ENCODE measurements around the gene TRIM41. TPM values are rescaled to one million over a fixed set of nuclear protein-coding genes. Genes with fewer than 3 reads are reported as not detected.

Gene TRIM41
- total RNA-seq, 1 donor from 2014 or later, result 31.8 TPM

DNA sequence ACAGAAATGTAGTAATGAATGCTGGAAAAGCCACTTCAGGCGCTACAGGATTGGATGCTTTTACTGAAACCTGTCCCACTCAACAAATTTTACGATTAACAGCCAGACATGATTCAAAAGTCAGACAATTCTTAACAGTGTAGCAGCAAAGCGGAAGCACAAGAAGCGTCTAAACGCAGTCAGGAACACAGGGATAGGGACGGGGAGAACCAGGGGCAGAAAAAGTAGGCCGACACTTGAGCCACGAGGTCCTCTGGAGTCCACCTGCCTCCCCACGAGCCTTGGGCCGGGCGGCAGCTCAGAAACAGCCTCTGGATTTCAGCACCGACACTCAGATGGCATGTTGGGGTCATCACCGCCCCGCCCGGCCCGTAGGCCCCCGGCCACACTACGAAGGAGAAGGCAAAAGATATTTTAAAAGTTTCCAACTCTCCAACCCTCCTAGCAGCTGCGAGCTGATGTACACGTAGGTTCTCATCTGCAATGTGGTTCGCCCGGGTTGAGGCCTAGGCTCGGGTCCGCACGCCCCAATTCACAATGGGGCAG is 20.0 kb downstream of the TRIM41 start:
- H3K4me3 Mint-ChIP-seq, result peak overlapping the region; percentile 96
- peaks cover 51% of the 10 kb centered on the region for H3K36me3 Mint-ChIP-seq (ENCODE audit: low read depth)
- H3K9me3 Mint-ChIP-seq, result no peaks in the 10 kb centered on the region
- DNase-seq (ENCODE audit: low spot score), result no peak
- peaks cover 49% of the 10 kb centered on the region for H3K4me1 Mint-ChIP-seq (ENCODE audit: low read depth)
- intact Hi-C loops (cut with micrococcal nuclease), result loop anchor here (5.0 to 10.0 kb wide), 5 partner anchors 36 to 1688 kb away; partner anchors contain the start of genes CNOT6, MAPK9, RUFY1 and TRIM7
- H3K27me3 Mint-ChIP-seq (ENCODE audit: insufficient read depth), result no peaks in the 10 kb centered on the region
- peak overlapping the region; percentile 99 for H3K27ac Mint-ChIP-seq

DNA sequence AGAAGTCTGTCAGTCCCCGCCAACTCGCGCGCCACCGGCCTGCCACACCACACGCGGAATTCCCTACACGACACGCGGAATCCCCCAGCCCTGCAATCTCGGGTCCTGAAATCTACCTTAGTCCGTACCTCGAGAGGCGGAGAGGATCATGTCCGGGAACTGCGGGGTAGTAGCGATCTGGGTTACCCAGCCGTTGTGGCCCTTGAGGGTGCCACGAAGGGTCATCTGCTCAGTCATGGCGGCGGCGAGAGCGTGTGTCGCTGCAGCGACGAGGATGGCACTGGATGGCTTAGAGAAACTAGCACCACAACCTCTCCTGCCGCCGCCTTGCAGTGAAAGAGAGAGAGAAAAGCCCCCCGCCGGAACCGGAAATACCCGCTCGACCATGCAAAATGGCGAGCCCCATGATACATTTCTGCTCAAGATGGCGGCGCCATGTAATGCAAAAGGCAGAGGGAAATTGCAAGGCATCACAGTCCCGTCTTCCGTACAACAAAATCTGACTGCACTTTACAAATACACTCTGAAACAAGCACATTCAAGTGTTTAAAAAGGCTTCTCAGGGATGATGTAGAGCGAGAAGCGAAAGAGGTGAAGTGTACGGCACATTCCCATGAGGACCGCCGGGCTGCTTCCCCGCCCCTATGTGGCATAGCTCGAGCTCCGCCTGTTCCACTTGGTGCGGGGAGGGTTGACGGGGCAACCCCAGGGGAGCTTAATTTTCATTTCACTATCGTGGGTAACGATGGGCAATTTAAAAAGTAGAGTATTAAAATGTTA is 20.7 kb downstream of the TRIM41 start, which contains the start of gene RACK1:
TSS of gene RACK1 (minus strand) at position 343 of the 780 bp plus-strand sequence. CDS start at position 237, 106 bp downstream.
- intact Hi-C loops (cut with micrococcal nuclease), result loop anchor here (1.0 to 10.0 kb wide), 7 partner anchors 20 to 1689 kb away; partner anchors contain the start of genes CNOT6, MAPK9, RUFY1 and TRIM41
- no peaks in the 10 kb centered on the region for H3K9me3 Mint-ChIP-seq
- peaks cover 47% of the 10 kb centered on the region for H3K36me3 Mint-ChIP-seq (ENCODE audit: low read depth)
- no peaks in the 10 kb centered on the region for H3K27me3 Mint-ChIP-seq (ENCODE audit: insufficient read depth)
- peak within 1 kb of the TSS; percentile 99 for H3K27ac Mint-ChIP-seq
- peaks cover 49% of the 10 kb centered on the region for H3K4me1 Mint-ChIP-seq (ENCODE audit: low read depth)
- peak within 1 kb of the TSS; percentile 96 for H3K4me3 Mint-ChIP-seq
- peak; percentile 82 for DNase-seq (ENCODE audit: low spot score)

DNA sequence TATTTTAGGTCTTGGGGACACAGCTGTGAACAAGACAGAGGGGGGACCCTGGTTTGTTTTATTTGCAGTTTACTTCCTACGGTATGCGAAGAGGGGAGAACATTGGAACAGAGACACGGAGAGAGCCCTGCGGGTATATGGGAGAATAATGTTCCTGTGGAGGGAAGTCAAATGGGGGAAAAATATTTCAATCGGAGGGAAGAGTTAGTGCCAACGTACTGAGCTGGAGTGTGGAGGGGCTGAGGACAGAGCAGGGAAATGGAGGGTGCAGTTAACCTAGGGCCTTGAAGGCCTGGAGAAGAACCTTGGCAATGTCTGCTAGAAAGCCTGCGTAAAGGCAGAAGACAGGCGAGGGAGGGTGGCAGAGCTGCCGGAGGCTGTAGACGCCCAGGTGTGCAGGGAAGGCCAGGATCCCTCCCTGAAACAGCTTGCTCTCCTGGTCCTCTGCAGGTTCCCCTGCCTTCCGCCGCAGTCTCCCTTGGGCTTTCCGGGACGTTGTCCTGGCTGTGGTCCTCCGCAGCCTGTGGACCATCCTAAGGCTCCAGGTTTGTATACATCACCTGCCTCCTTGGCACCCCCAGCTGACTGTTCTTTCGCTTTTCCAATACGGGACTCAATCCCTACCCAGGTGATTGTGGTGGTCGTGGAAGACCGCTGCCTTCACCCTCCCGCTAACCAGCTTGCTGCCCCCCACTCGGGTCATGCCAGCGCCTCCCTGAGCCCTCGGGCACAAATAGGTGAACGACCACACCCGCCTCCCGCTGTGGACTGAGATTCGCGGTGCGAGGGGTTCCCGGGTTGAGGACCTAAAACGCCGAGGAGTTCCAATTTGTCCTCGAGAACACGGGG is 22.6 kb downstream of the TRIM41 start:
- H3K9me3 Mint-ChIP-seq, result no peaks in the 10 kb centered on the region
- intact Hi-C loops (cut with micrococcal nuclease), result loop anchor here (1.0 to 10.0 kb wide), 5 partner anchors 16 to 1691 kb away; partner anchors contain the start of genes CNOT6, MAPK9, RUFY1 and TRIM52
- peak; percentile 20 for DNase-seq (ENCODE audit: low spot score)
- H3K4me1 Mint-ChIP-seq (ENCODE audit: low read depth), result peaks cover 60% of the 10 kb centered on the region
- H3K36me3 Mint-ChIP-seq (ENCODE audit: low read depth), result peaks cover 46% of the 10 kb centered on the region
- H3K4me3 Mint-ChIP-seq, result peak overlapping the region; percentile 94
- no peaks in the 10 kb centered on the region for H3K27me3 Mint-ChIP-seq (ENCODE audit: insufficient read depth)
- H3K27ac Mint-ChIP-seq, result peak overlapping the region; percentile 97

DNA sequence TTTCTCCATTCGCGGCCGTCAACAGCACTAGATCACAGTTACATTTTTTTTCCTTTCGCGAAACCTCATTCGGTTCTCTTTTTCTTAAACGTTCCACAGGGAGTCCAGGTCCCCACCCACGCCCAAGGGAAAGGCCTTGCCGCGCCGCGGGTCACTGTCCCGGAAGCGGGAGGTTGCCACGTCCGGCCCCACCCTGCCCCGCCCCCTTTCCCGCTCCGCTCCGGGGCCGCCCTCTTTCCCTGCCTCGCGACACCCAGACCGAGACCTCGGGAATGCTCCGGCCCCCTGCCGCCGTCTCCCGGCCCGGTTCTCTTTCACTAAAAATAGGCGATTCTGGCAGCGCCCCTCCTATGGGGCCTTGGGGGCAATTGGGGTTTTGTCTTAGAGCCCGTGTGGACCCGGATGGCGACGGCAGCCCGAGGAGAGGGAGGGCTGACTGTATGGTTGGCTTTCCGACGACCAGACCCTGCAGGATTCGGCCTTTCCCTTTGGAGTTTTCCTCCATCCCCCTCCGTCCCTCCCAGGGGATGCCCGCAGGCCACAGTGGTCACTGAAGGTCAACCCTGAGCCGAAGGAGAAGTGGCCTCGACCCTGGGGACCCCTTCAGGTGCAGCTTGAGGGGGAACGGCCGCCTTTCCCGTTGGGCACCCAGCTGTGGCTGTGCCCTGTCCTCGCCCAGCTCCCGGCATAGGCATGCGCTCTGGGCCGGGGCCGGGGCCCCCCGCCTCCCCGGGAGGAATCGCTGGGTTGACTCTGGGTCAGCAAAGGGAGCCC is 23.4 kb downstream of the TRIM41 start:
- H3K36me3 Mint-ChIP-seq (ENCODE audit: low read depth), result peaks cover 41% of the 10 kb centered on the region

DNA sequence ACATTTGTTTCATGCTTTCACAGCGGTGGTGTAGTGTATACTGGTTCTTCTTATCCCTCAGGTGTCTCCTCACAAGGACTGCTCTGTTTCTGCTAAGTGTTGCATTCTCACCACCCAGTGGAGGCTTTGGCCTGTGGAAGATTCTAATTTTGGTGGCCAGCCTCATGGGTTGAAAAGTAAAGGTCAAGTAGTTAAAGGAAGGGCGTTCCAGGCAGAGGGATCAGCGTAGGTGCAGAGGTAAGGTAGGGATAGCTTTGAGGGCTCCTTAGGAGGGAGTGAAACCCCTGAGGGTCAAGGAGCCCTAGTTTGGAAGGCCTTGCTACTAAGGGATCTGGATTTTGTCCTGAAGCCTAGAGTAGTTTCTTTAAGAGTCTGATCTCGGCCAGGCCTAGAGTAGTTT is 25.2 kb downstream of the TRIM41 start:
- H3K36me3 Mint-ChIP-seq (ENCODE audit: low read depth), result peaks cover 23% of the 10 kb centered on the region
- H3K4me3 Mint-ChIP-seq, result peak overlapping the region; percentile 94
- intact Hi-C loops (cut with micrococcal nuclease), result loop anchor here (10.0 kb wide), 3 partner anchors 753 to 1693 kb away; partner anchors contain the start of genes CNOT6, MAPK9 and RUFY1
- H3K27me3 Mint-ChIP-seq (ENCODE audit: insufficient read depth), result no peaks in the 10 kb centered on the region
- peak overlapping the region; percentile 84 for H3K27ac Mint-ChIP-seq
- no peaks in the 10 kb centered on the region for H3K9me3 Mint-ChIP-seq
- no peak for DNase-seq (ENCODE audit: low spot score)
- H3K4me1 Mint-ChIP-seq (ENCODE audit: low read depth), result peaks cover 65% of the 10 kb centered on the region

More for the DNA sequence above, 23.4 kb downstream of the TRIM41 start:
- Mint-ChIP-seq H3K4me3 (peak overlapping the region; percentile 94), H3K27ac (peak overlapping the region; percentile 97), H3K4me1 (ENCODE audit: low read depth) (peaks cover 64% of the 10 kb centered on the region), H3K9me3 (no peaks in the 10 kb centered on the region), H3K27me3 (ENCODE audit: insufficient read depth) (no peaks in the 10 kb centered on the region)
- intact Hi-C loops (cut with micrococcal nuclease), result loop anchor here (1.0 to 10.0 kb wide), 5 partner anchors 15 to 1692 kb away; partner anchors contain the start of genes CNOT6, MAPK9, RUFY1 and TRIM52
- DNase-seq (ENCODE audit: low spot score), result peak; percentile 77

DNA sequence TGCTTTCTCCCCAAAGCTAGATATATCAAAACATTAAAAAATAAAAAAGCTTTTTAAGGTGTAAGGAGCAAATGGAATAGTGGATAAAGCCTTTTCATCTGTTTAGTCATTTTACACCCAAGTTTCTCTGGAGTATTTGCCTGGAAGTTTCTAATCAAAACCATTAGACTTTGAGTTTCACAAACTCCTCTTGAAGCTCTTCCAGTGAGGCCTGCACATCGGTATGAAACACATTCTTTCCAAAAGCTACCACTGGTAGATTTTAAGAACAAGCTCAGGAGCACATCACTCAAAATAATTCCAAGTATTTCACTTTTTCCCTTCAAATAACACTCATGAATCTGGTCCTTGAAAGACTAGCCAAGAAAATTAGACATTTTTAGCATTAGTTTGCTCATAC is 32.2 kb downstream of the TRIM41 start:
- no peaks in the 10 kb centered on the region for H3K27me3 Mint-ChIP-seq (ENCODE audit: insufficient read depth)
- H3K36me3 Mint-ChIP-seq (ENCODE audit: low read depth), result peaks cover 40% of the 10 kb centered on the region
- no peak overlapping the region for H3K4me3 Mint-ChIP-seq
- peaks cover 77% of the 10 kb centered on the region for H3K4me1 Mint-ChIP-seq (ENCODE audit: low read depth)
- no peak for DNase-seq (ENCODE audit: low spot score)
- H3K9me3 Mint-ChIP-seq, result no peaks in the 10 kb centered on the region
- no peak overlapping the region for H3K27ac Mint-ChIP-seq
- intact Hi-C loops (cut with micrococcal nuclease), result no loop called here

DNA sequence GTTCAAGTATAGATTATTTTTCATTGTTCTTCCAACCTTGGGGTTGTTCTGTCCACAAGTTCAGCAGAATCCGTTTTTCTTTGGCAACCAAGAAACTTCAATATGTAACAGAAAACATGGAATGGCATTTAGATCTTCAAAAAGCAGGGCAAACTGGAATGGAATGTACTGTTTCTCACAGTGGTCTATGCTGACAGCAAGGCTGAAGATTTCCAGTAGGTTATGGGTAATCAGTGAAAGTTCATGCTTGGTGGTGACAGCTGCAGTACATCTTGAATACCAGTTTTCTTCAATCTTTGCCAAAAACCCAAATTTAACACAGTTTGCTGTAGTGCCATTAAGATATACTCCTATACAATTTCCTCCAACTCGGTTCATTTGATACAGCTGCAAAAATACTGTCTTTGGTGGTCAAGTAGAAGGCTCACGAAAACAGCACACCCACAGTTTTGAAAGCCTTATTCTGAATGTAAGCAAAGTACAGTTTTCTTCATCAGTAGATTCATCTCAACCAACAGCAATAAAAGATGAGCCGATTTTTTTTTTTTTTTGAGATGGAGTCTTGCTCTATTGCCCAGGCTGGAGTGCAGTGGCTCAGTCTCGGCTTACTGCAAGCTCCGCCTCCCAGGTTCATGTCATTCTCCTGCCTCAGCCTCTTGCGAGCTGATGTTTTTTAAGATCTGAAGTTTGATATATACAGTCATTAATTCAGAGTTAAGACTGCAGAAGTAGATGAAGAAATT is 32.9 kb downstream of the TRIM41 start:
- Mint-ChIP-seq H3K4me3 (no peak overlapping the region), H3K4me1 (ENCODE audit: low read depth) (peaks cover 74% of the 10 kb centered on the region), H3K9me3 (no peaks in the 10 kb centered on the region), H3K36me3 (ENCODE audit: low read depth) (peaks cover 41% of the 10 kb centered on the region), H3K27ac (no peak overlapping the region), H3K27me3 (ENCODE audit: insufficient read depth) (no peaks in the 10 kb centered on the region)
- intact Hi-C loops (cut with micrococcal nuclease), result no loop called here
- no peak for DNase-seq (ENCODE audit: low spot score)

DNA sequence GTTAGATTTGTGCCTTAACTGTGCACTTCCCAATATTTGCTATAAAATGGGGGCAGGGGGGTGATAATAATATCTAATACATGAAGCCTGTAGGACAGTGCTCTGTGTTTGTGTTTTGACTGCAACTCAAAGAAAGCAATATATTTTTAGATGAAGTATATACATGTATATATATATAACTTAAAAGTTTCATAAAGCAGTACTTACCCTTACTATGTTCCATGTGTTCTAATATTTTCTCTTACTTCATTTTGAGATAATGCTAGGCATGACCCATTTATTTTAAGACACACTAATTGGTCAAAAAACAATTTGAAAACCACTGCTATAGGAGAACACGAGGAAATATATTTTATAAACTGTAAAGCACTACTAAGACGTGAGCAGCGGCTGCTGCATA is 35.5 kb downstream of the TRIM41 start:
- peak overlapping the region; percentile 99 for H3K4me3 Mint-ChIP-seq
- peaks cover 41% of the 10 kb centered on the region for H3K36me3 Mint-ChIP-seq (ENCODE audit: low read depth)
- H3K4me1 Mint-ChIP-seq (ENCODE audit: low read depth), result peaks cover 60% of the 10 kb centered on the region
- H3K9me3 Mint-ChIP-seq, result no peaks in the 10 kb centered on the region
- H3K27me3 Mint-ChIP-seq (ENCODE audit: insufficient read depth), result no peaks in the 10 kb centered on the region
- H3K27ac Mint-ChIP-seq, result peak overlapping the region; percentile 40
- DNase-seq (ENCODE audit: low spot score), result no peak
- intact Hi-C loops (cut with micrococcal nuclease), result no loop called here

DNA sequence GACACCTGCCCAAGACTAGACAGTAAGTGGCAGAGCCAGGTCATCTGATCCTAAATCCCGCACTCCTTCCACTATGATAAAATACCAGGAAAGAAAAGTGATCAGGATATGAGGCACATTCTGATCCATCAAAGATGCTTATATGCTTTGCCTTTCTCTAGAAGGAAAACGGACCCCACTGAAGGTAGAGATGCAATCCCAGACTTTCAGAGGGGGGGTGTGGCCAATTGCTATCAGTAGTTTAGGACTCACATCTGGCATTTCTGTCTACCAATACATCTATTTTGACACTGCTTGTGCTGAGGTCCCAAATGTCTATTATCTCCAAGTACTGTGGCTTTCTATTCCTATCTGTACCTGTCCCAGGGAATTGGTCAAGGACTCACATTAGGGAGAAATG is 36.2 kb downstream of the TRIM41 start:
- Mint-ChIP-seq H3K4me3 (peak overlapping the region; percentile 99), H3K27ac (peak overlapping the region; percentile 96), H3K36me3 (ENCODE audit: low read depth) (peaks cover 42% of the 10 kb centered on the region), H3K4me1 (ENCODE audit: low read depth) (peaks cover 56% of the 10 kb centered on the region), H3K9me3 (no peaks in the 10 kb centered on the region), H3K27me3 (ENCODE audit: insufficient read depth) (no peaks in the 10 kb centered on the region)
- no peak for DNase-seq (ENCODE audit: low spot score)
- intact Hi-C loops (cut with micrococcal nuclease), result no loop called here

DNA sequence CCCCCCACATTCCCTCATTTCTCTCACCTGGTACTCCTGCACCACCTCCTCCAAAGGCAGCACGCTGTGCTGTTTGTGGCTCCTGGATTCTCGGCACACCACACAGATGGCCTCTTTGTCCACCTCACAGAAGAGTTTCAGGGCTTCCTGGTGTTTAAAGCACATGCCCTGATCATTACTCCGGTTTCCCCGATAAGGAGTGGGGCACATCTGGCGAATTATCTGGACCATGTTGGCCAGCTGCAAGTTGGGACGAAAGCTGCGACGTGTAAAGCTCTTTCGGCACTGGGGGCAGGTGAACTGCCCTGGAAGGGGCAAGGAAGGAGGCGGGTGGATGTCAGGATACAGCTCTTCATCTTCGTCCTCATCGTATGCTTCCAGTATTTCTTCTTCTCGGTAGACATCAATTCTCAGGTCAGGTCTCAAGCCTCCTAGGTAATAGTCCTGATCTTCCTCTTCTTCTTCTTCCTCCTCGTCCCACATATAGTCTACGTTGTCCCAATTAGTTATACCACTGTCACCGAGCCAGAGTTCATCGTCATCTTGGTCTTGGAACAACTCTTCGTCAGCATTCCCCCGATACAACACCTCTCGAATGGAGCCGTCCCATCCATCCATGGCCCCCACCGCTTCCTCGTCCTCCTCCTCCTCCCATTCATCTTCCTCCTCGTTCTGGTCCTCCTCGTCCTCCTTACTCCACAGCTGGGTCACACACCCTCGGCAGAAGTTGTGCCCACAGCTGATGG is 37.1 kb downstream of the TRIM41 start:
- Mint-ChIP-seq H3K36me3 (ENCODE audit: low read depth) (peaks cover 37% of the 10 kb centered on the region), H3K27ac (peak overlapping the region; percentile 96), H3K9me3 (no peaks in the 10 kb centered on the region), H3K4me1 (ENCODE audit: low read depth) (peaks cover 49% of the 10 kb centered on the region), H3K27me3 (ENCODE audit: insufficient read depth) (no peaks in the 10 kb centered on the region), H3K4me3 (peak overlapping the region; percentile 99)
- DNase-seq (ENCODE audit: low spot score), result no peak
- intact Hi-C loops (cut with micrococcal nuclease), result loop anchor here (5.0 kb wide), 2 partner anchors 398 to 448 kb away; partner anchors contain the start of gene ZFP62
